ENCODE data around the gene KCNH4.

GRCh38 chr17:42107597-42108576, 73.1 kb downstream of the KCNH4 start:
- TF ChIP-seq, protein P1, sequence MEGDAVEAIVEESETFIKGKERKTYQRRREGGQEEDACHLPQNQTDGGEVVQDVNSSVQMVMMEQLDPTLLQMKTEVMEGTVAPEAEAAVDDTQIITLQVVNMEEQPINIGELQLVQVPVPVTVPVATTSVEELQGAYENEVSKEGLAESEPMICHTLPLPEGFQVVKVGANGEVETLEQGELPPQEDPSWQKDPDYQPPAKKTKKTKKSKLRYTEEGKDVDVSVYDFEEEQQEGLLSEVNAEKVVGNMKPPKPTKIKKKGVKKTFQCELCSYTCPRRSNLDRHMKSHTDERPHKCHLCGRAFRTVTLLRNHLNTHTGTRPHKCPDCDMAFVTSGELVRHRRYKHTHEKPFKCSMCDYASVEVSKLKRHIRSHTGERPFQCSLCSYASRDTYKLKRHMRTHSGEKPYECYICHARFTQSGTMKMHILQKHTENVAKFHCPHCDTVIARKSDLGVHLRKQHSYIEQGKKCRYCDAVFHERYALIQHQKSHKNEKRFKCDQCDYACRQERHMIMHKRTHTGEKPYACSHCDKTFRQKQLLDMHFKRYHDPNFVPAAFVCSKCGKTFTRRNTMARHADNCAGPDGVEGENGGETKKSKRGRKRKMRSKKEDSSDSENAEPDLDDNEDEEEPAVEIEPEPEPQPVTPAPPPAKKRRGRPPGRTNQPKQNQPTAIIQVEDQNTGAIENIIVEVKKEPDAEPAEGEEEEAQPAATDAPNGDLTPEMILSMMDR (IDR thresholded peaks at IDR 0.05): no peak
- no peak for TF ChIP-seq POLR2AphosphoS5 (IDR thresholded peaks at IDR 0.05)
